Melanocyte of skin (primary cell): ENCODE data around the gene GRPEL2. TPM values are rescaled to one million over a fixed set of nuclear protein-coding genes. Genes with fewer than 3 reads are reported as not detected.

Experiments used
- total RNA-seq, 2 donors: library from RNA; depleted of rRNA; stranded (reverse); fragments of >200 nt; gene quantifications; 2 replicates each; pipeline ENCODE4 v1.2.3, GENCODE V29; 2012

Gene GRPEL2, protein sequence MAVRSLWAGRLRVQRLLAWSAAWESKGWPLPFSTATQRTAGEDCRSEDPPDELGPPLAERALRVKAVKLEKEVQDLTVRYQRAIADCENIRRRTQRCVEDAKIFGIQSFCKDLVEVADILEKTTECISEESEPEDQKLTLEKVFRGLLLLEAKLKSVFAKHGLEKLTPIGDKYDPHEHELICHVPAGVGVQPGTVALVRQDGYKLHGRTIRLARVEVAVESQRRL
- total RNA-seq: 10 to 100 TPM; 11.0 to 25.0 TPM

DNA sequence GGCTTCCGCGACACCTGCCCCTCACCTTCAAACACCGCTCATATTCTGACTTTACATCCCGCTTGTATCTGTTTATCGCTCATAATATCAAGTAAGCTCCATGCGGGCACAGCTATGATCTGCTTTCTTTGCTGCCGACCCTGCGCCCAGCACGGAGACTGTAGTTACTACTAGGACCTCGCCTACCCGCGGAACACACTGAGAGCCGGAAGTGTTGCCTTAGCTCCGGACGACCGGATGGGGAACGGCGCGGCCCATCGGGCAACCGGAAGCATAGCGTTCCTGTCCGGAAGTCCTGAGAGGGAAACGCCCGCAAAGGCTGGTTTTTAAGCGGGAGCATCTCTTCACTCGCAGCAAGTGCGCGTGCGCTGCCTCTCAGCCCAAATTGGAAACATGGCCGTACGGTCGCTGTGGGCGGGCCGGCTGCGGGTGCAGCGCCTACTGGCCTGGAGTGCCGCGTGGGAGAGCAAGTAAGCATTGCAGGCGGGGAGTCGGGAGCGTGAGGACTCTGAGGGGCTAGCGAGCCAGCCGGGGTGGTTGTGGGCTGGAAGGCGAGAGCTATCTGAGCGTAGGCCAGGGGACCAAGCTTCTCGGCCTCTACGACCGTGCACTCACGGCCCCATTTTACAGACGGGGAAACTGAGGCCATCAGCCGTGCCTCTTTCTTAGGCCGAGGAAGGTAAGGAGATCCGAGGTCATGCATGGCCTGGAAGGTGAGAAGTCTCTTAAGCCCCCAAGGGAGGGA, at the start of gene GRPEL2:
GRPEL2 (plus strand) TSS at position 353 of the 745 bp plus-strand sequence; CDS start at position 394, 41 bp downstream.

DNA sequence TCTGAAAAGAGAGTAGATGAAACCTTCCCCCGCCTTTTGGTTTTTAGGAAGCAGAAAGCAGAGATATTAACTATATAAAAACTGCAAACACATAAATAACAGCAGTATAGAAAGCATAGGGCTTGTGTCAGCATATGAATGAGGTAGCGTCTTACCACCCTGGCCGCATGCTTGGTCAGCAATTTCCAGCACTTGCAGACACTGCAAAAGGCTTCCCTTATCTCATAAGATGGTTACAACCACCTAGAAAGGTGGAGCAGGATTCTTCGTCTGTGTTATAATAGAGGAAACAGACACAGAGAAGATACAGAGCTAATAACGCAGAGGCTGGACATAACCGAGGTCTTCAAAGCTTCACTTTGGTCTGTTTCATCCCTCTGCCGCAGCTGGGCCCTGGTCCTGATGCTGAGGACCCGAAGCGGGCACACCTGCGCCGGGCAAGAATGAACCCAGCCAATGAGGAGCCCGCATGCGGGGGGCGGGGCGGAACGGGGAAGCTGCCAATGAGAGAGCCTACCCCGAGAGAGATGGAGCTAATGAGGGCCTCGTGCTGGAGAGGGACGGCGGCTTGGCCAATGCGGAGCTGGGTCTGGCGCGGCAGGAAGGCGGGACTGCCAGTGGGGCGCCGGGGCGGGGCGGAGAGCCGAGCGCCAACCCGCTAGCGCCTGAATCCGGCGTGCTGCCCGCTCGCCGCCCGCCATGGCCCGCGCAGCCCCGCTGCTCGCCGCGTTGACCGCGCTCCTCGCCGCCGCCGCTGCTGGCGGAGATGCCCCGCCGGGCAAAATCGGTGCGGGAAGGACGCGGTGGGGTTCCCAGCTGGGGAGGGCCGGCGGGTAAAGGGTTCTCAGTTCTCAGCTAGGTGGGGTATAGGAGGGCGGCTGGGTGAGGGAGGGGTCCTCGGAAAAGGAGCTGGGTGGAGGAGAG, 12.3 kb downstream of the GRPEL2 start, which contains the start of gene PCYOX1L:
PCYOX1L (plus strand) TSS at position 677 of the 924 bp plus-strand sequence; CDS start at position 700, 23 bp downstream.

DNA sequence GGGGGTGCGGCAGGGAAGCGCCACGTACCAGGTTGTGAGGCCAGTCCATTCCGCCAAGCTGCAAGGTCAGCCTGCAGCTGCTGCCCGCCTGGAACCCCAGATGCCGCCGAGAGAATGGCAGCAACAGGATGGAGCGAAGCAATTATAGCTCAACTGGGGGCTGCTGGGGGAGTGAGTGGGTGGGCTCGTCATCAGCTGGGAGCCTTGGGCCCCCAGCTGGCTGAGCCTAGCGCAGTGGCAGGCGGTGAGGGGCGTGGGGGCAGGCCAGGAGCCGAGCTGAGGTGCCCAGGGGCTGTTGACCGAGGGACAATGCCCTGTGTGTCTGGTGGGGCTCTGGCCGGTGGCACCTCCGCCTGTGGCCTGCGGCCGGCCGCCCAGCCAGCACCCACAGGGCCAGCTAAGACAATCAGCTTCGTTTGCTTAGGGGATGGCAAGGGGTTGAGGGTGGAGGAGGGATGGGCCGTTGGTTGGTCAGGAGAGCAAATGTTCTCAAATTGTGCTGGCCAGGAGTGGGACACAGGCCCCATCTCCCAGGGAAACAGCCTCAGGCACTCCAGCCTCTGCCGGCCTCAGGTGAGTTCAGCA, 34.0 kb downstream of the GRPEL2 start, which contains the start of gene IL17B:
IL17B (minus strand) TSS at position 116 of the 585 bp plus-strand sequence; CDS start at position 49, 67 bp downstream.

Other genes starting within 250 kb of the GRPEL2 start
- gene ABLIM3, start 204.0 kb upstream of the GRPEL2 start, total RNA-seq: 1 to 10 TPM; 5.2 to 6.0 TPM
- gene AFAP1L1, start 73.6 kb upstream of the GRPEL2 start, total RNA-seq: 10 to 100 TPM in 1 of 2 donors, 1 to 10 TPM in 1; 7.9 to 21.0 TPM
- 1 to 10 TPM; 9.6 to 10.0 TPM for gene PCYOX1L, start 12.5 kb downstream of the GRPEL2 start, total RNA-seq
- gene IL17B, start 33.8 kb downstream of the GRPEL2 start, total RNA-seq: not detected
- 100 to 1,000 TPM; 192 to 260 TPM for gene CSNK1A1, start 205.9 kb downstream of the GRPEL2 start, total RNA-seq
- gene ARHGEF37, start 236.0 kb downstream of the GRPEL2 start, total RNA-seq: 1 to 10 TPM; 2.0 to 8.3 TPM